Anterior cingulate cortex (tissue), 58 donors: ENCODE results near the gene FOXR1.

Source experiments
- DNase-seq, 58 donors: peaks; one replicate each; lab custom pipeline; 2025; lab: John Stamatoyannopoulos, UW

FOXR1 gene

DNA sequence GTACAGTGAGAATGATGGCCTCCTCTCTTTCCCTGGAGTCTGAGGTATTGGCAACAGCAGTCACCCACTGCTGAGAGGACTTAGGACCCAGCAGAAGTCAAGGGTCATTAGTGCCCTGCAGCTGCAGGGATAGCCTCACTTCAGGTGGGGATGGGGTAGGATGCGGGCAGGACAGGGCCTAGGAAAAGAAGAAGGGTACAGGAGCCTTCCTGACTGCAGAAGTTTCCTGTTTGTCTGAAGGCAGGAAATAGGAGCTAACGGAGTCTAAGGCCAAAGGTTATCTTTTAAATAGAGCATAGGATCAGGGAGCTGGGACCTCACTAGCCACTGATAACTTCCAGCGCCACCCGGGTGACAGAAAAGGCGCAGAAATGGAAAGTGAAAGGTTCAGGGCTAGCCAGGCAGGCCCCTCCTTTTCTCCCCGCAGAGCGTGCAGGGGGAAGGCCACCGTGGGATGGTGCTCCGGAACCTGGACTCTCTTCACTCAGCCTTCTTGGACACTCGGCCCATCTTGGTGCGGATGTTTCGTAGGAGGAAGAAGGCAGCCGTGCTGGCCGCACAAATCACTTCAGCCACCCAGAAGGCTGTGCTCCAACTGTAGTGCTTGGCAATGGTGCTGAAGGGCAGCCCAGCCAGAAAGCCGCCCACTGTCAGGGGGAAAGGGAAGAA lies 53.0 kb downstream of the FOXR1 start:
- no peak for DNase-seq

GRCh38 chr11:119025099-119025473 lies 53.5 kb downstream of the FOXR1 start:
- DNase-seq: no peak

GRCh38 chr11:119025541-119025940 lies 54.0 kb downstream of the FOXR1 start:
- no peak for DNase-seq

- DNase-seq: no peak
Measured at GRCh38 chr11:119025978-119026766, 54.6 kb downstream of the FOXR1 start.

DNA sequence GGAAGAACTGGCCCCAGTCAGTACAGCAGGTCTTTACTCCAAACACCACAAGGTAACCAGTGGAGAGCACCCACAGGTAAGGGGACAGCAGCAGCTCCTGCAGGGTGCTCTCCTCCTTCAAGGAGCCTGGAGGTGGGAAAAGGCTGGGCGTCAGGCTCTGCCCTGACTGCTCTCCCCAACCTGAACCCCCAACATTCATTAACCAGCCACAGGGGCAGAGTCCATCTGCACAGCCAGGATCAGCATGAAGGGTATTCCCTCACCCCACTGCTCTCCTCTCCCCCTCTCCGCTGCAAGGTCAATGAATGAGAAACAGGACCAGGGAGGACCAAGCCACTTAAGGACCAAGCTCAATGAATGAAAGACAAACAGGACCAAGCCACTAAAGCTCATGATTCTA lies 55.4 kb downstream of the FOXR1 start:
- no peak for DNase-seq

- no peak for DNase-seq
Measured at GRCh38 chr11:119027561-119028345, 56.2 kb downstream of the FOXR1 start.

- DNase-seq: no peak
Measured at GRCh38 chr11:119028346-119029068, 56.9 kb downstream of the FOXR1 start.

GRCh38 chr11:119029069-119029339 lies 57.4 kb downstream of the FOXR1 start:
- peak in 1 of 58 donors; percentile 12 for DNase-seq

DNA sequence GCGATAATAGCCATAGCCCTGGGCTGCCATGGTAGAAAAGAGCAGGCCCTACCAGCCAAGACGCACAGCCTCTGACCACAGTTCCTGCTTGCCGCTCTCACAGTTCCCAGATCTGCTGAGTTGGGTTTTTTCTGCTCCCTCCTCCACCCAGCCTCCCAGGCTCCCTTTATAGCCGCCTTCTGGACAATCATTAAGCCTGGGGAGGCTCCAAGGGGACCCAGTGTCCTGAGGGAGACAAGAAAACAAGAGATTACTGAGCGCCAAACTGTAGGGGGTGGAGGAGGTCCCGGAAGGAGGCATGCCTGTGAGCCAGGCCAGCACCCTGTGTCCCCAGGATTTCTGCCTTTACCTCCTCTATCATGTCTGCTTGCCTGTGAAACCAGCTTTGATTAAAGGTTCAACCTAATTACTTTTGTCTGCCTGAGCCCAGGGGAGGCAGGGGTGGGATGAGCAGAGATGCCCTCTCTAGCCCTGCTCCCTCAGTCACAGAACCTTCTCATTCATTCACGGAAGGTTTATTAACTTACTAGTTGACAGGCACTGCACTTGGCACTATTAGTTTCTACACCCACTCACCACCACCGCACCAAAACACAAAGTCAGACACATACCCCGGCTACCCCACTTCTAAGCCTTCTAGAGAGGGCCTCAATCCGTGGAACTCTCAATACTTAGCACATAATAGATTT lies 57.9 kb downstream of the FOXR1 start:
- peak in 17 of 58 donors; percentile 3 to 39 (median 15) for DNase-seq

DNA sequence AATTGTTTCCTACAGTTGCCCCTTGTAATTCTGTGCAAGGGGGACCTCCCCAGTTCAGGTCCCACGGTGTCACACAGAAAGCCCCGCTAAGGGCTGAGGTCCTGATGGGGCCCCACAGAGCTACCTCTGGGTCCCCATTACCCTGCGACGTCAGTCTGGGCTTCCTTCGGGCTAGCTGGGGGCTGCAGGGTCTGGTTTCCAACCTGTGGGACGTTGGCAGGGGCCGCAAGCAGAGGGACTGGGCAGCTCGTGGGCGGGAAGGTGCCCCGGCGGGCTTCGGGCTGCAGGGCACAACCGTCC lies 58.4 kb downstream of the FOXR1 start:
- peak in 1 of 58 donors; percentile 40 for DNase-seq

DNA sequence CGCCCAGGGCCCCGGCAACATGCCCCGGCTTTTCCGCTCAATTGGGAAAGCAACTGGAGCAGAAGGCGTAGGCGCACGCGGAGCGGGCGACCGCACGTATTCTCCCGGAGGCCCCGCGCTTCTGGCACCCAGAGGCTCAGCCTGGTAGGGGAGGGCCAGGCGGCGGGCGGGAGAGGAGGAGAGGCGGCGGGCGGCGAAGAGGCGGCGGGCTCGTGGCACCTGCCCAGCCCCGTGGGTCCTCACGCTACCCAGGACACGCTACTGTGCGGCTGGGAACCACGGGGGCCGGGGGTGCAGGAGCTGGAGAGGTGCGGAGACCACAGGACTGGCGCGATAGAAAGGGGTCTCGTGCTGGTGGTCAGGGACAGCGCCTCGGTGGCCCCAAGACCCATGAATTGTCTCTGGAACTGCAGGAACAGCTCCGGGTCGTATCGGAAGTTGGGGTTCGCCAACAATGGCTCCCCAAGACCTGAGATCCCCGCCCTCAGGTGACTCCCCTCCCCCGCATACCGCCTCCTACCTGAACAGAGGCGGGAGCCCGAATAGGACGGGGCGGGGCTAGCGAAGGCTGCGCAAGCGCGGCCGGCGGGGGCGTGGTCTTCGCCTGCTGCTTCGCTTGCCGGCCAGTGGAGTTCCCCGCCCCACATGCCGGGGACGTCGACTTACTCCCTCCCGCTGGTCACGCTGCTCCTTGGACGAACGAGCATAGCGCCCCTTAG lies 58.9 kb downstream of the FOXR1 start, which contains the start of gene SLC37A4:
TSS of gene SLC37A4 (minus strand) at position 549 of the 719 bp plus-strand sequence.
- DNase-seq: peak; percentile 73 to 98 (median 94)
